GM21423 (cell line): ENCODE data around the gene ATP13A3.
A peak's percentile ranks its signal among the peaks of the same experiment; 100 is the strongest.

Experiments used
- ATAC-seq: cut with Tn5 transposase; IDR thresholded peaks from one replicate; pipeline ENCODE4 v1.9.1; 2021; ENCODE audit warnings: mild to moderate bottlenecking, moderate library complexity; ENCODE audit not compliant: unreplicated experiment

Gene ATP13A3

DNA sequence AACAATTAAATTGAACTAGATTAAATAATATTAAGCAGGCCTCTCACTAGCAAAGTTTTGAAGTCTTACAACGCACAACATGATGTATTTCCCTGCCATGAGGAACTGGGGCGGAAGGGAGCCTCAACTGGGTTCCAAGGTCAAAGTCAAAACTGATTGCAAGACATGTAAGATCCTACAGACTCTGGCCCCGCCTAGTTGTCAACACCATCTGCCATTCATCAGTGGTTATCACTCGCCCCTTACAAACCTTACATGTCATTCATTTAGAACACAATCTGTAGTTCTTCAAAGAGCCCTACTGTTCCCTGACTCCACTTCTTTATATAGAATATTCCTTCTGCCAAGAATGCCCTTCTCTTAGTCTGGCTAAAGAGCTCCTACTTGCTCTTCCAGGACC, 10.0 kb downstream of the ATP13A3 start:
- no peak for ATAC-seq

- ATAC-seq = no peak
Measured at GRCh38 chr3:194475978-194476377, 10.8 kb downstream of the ATP13A3 start.

DNA sequence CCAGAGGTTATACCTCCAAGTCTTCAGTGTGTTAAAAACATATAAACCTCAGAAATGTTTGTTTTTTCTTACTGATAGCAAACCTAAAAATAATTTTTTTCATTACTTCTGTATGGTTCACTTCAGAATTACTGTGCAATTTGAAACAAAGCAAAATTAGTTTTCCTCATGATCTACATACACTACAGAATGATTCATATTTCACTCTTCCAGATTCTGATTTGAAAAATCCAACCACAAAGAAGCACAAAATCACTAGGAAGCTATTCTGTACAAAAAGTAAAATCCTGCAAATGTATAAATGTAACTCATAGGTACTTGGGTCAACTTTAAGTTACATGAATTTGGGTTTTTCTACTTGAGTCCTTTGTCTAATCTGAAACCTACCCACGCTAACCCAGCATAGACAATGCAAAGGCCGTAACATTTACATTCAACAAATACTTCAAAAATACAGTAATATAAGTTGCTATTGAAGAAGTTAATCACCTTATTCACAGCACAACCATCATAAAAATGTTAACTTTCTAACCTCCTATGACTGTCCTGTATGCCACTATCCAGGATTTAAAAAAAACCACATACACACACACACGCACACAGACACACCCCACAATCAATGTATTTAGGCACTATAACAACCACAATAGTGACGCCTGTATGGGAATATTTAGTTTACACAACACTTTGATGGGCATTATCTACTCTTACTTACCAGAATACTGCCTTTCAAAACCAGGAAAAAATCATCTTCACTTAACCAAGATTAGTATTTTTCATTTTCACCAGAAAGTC, 11.5 kb downstream of the ATP13A3 start:
- no peak for ATAC-seq

DNA sequence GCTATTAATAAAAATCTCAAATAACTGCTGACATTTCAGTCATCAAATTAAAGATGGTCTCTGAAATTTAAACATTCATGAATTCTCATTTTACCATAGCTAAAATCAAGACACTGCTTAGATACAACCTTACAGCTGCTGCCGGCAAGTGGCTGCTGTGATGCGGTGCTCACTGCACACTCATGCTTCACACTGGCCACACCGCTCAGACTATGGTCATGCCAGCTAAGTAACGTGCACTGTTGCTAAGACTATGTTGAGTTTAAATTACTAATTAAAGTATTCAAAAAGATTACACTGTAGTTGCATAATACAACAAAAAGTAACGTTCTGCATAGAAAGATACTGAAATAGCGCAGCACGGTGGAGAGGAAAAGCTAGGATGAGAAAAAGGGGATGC, 12.1 kb downstream of the ATP13A3 start:
- no peak for ATAC-seq

GRCh38 chr3:194472290-194472920, 14.4 kb downstream of the ATP13A3 start:
- ATAC-seq = peak; percentile 72

DNA sequence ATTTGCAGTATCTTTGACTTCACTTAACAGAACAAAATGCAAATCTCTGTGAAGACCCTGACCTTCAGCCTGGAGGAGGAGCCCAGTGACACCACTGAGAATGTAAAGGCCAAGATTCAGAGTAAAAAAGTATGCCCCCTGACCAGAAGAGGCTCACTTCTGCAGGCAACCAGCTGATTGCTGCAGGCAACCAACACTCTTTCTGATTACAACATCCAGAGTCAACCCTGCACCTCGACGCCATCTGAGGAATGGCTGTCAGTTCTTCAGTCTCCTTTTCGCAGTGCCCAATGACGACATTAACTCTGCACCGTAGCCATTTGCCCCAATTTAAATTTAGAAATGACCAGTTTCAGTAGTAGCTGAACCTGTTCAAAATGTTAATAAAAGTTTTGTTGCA, 14.9 kb downstream of the ATP13A3 start:
- ATAC-seq = no peak

DNA sequence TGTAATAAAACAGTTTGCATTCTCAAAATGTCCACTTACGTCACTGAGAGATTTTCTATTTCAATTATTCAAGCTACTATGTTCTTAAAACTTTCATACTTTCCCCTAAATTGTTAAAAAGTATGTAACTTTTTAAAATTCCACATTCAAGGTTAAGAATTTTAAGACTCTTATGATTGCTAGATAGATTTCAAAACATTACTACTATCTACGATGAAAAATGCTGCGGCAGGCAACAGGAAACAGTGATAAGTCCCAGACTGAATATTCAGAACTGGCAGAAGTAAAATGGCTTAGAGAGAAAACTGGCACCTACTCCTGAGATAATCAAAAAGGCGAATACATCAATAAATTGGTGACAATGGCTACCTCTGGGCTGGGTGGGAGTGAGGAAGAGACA, 16.2 kb downstream of the ATP13A3 start:
- no peak for ATAC-seq

DNA sequence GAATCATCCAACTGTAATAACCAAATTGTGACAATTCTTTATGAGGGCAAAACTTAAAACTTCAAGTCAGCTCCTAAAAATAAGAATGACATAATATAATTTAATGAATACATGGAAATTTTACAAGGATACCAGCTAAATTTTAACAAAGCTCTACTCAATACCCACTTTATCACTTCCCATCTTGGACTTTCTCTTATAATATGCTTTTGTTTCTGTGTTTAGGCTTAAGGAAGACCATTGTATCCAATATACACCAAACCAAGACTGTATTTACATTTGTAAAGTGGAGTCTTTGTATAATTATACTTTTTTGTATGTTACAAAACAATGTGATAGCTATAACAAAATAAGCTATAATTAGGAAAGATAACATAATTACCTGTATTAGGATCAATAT, 16.8 kb downstream of the ATP13A3 start:
- ATAC-seq = no peak

GRCh38 chr3:194468086-194468485, 18.7 kb downstream of the ATP13A3 start:
- no peak for ATAC-seq

- ATAC-seq = no peak
Measured at GRCh38 chr3:194466761-194467356, 19.9 kb downstream of the ATP13A3 start.

- ATAC-seq = no peak
Measured at GRCh38 chr3:194465920-194466570, 20.8 kb downstream of the ATP13A3 start.

- ATAC-seq = no peak
Measured at GRCh38 chr3:194465246-194465645, 21.6 kb downstream of the ATP13A3 start.

DNA sequence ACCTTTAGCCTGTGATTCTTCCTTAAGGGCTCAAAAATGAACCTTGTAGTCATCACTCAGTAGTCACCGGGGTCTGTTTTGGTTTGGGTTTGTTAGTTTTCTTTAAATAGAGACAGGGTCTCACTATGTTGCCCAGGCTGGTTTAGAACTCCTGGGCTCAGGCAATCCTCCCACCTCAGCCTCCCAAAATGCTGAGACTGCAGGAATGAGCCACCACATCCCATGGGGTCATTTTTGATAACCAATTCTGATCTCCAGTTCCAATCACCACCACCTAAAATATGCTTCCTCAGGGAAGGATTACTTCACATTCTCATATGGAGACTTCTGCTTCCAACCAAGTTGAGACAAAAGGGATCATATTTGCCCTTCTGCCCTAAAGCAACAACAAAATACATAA, 22.1 kb downstream of the ATP13A3 start:
- no peak for ATAC-seq

DNA sequence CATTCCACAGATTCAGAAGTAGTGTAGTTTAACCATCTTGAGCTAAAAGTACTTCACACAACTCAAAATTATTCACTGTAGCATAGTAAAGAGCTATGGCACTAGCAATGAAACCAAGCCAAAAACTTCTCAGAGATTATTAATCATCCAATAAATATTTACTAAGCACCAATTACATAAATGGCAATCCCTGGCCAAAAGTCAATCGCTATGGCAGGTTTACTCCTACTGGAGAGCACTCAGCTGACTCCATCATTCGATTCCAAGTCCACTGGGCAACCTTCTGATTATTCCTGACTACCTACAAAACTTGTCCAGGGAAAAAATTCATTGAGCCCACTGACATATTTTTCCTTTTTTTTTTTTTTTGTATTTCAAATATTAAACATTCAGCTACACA, 23.9 kb downstream of the ATP13A3 start:
- no peak for ATAC-seq

DNA sequence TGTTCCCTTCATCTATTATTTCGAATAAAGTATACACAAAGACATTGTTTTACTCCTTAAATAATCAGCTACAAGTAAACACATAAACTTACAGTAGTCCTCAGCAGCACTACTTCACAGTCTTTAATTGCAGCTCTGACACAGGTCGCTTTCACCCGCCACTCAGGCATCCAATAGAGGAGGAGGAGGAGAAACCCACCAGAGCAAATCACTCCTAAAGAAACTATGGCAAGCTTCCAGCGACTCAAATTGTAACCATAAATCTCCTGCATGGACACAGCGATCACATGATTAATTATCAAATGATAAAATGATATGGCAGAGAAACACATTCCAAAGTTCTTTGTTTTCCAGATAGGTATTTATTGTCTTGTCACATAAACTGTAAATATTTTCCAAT, 26.2 kb downstream of the ATP13A3 start:
- no peak for ATAC-seq

DNA sequence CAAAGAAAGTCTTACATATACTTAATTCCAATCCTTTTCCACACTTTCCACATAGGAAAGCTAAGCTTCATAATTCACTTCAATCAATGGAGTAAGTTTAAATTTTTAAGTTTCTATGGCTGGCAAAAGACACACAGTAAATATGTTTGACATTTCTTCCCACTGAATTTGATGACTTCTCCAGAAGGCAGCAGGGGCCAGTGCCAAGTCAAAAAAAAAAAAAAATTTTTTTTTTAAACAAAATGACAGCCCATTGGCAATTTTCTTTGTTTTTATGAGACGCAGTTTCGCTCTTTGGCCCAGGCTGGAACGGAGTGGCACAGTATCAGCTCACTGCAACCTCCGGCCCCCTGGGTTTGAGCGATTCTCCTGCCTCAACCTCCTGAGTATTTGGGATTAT, 28.7 kb downstream of the ATP13A3 start:
- ATAC-seq = no peak

- no peak for ATAC-seq
Measured at GRCh38 chr3:194455481-194455880, 31.3 kb downstream of the ATP13A3 start.

DNA sequence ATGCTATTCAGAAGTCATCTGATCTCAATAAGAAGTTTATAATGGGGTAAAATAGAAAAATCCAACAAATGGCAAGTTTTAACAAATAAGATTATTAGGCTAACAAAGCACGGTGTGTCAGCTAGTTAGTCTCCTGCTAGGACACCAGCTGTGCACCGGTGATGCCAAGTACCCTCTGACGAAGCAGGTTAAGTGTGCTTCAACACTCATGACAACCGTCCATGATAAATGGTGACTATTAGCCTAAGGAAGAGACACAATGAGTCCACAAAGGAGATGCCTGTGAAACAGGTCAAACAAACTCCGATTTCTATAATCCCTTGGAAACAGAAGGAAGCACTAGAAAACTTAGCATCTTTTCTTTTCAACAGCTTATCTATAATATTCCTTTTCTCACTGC, 36.5 kb downstream of the ATP13A3 start:
- ATAC-seq = no peak

DNA sequence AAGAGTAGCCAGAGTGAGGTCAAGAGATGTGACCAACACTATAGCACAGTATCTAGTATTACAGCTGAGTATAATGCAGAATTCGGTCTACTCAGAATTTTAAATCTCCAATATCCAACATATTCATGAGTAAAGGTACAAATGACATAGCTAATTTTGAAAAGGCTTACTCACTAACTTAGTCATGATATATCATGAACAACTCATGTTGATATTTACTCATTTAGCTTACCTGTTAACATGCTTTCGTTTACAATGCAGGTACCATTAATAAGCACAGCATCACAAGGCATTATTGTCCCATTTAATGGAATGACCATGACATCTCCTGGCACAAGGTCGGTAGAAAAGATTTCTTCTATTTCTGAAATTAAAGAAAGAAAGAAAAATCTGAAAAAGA, 36.9 kb downstream of the ATP13A3 start:
- ATAC-seq = no peak

GRCh38 chr3:194447657-194448056, 39.1 kb downstream of the ATP13A3 start:
- no peak for ATAC-seq

DNA sequence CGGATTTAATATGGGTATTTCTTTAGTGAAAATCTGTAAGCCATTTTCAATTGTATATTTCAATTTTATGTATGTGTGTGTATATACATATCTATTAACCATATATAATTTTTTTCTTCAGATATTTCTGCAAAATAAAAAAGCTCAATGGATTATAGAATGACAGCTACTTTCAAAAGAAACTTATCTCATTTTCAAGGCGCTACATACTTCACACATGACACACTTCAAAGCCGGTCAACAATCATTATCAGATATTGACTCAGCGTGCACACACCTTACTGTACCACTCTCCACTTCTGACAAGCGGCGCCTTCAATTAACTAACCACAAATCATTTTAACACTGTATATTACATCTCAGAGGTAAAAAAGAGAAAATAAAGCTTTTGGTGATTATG, 39.6 kb downstream of the ATP13A3 start:
- no peak for ATAC-seq

- no peak for ATAC-seq
Measured at GRCh38 chr3:194446754-194447153, 40.0 kb downstream of the ATP13A3 start.
